Kidney (tissue), 14 donors: ENCODE measurements around the gene POMGNT2. TPM values are rescaled to one million over a fixed set of nuclear protein-coding genes. Genes with fewer than 3 reads are reported as not detected.

ENCODE experiments used
- DNase-seq, 5 donors: peaks; one replicate each; pipeline ENCODE4 v3.0.0-alpha.2; 2013 to 2020
- FAIRE-seq: peaks from 2 replicates; lab custom pipeline; 2012; peaks lifted over from hg19 to GRCh38; lab: Jason Lieb, UNC
- H3K27ac ChIP-seq, 2 donors: one replicate each; pipeline ENCODE4 v1.7.0; 2013; ENCODE audit warnings: low read depth in 2 of 2, low read length in 2 of 2, inconsistent platforms in 1 of 2
- H3K27me3 ChIP-seq: one replicate; pipeline ENCODE4 v1.7.1; 2013; ENCODE audit warnings: low read length, inconsistent platforms; ENCODE audit not compliant: control insufficient read depth, insufficient read depth
- H3K36me3 ChIP-seq, 3 donors: one replicate each; pipeline versions ENCODE4 v1.7.0 to v1.7.1; 2013; ENCODE audit warnings: low read length in 3 of 3, control low read depth in 1 of 3, inconsistent platforms in 1 of 3; ENCODE audit not compliant: insufficient read depth in 3 of 3, control insufficient read depth in 2 of 3
- H3K4me1 ChIP-seq, 3 donors: one replicate each; pipeline versions ENCODE4 v1.7.0 to v1.7.1; 2013; ENCODE audit warnings: low read length in 3 of 3, inconsistent platforms in 1 of 3, low read depth in 1 of 3; ENCODE audit not compliant: control insufficient read depth in 2 of 3, insufficient read depth in 2 of 3
- H3K4me3 ChIP-seq, 3 donors: one replicate each; pipeline versions ENCODE4 v1.7.0 to v1.8.1; 2013; ENCODE audit warnings: low read length in 3 of 3, control low read depth in 1 of 3, inconsistent platforms in 1 of 3
- H3K9ac ChIP-seq, 3 donors: one replicate each; pipeline versions ENCODE4 v1.7.0 to v1.7.1; 2013; ENCODE audit warnings: low read length in 3 of 3, control low read depth in 1 of 3, inconsistent platforms in 1 of 3
- H3K9me3 ChIP-seq, 3 donors: one replicate each; pipeline versions ENCODE4 v1.7.0 to v1.7.1; 2013; ENCODE audit warnings: low read length in 3 of 3, control low read depth in 1 of 3, inconsistent platforms in 1 of 3; ENCODE audit not compliant: control insufficient read depth in 2 of 3, insufficient read depth in 1 of 3
- intact Hi-C: fragments of 100-400 bp; cut with DNase I; formaldehyde crosslinking; loops from one replicate; pipeline ENCODE4 v1.11.1; 2022
- polyA plus RNA-seq: library from polyadenylated mRNA; stranded (reverse); fragments of 350-450 nt; fragmentation: Illumina TruSeq; extraction: RNeasy Lipid Tissue Mini Kit (QIAGEN cat#74804); gene quantifications from one replicate; pipeline ENCODE4 v1.2.3, GENCODE V29; 2014; ENCODE audit warnings: low read depth, low replicate concordance; ENCODE audit not compliant: insufficient read depth
- total RNA-seq: library from RNA; stranded (reverse); fragmentation: NEBNext Ultra II Directional; extraction: Animal tissue kit (Norgen Biotek cat#: 25700); gene quantifications from one replicate; pipeline ENCODE4 v1.2.1, GENCODE V29; 2021
- TF ChIP-seq, protein P1 (sequence below): IDR thresholded peaks from 3 replicates; pipeline ENCODE4 v1.5.1; 2012; ENCODE audit warnings: mild to moderate bottlenecking, moderate library complexity, borderline replicate concordance; ENCODE audit not compliant: insufficient read depth; ENCODE audit errors: extremely low read depth
- donor health status: control.
- donor health status: control.
- donor health status: control.
- donor health status: control.
- donor health status: control.
- donor health status: DM: yes; HTN: yes; CAD: no.
- donor health status: Normal renal cell carcinoma (clear cell type).

Gene POMGNT2
- total and polyA plus RNA-seq, 2 donors from 2014 or later = 15.4 to 16.0 TPM

DNA sequence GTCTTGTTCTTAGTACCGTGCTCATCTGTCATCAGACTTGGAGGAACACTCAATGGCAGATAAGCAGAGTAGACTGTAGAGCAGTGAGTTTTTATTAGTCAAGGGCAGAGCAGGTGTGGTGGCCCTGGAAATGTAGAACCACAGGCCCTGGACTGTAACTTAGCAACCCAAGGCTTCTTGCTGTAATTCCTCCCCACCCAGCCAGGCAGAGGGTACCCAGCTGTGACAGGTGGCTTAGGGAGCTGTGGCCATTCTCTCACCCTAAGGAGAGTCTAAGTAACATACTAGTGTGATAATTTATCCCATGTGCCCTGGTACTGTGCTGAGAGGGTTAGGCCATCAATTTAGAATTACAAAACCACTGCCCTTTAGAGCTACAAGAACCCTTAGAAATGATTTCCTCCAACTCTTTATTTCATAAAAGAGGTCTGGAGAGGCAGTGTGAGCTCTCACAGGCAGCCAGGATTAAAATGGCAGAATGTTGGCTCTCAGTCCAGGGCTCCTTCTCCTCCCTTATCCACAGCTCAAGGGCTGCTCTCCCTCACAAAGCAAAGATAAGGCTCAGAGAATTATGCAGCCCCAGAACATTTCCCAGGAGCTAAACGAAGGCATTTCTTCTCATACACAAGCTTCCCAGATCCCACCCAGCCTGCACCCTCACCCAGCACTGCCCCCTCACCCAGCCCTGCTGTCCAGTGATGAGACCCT, 3.0 kb downstream of the POMGNT2 start:
- DNase-seq (peak in 3 of 5 donors; percentile 18 to 45 (median 26)), FAIRE-seq (no peak)
- TF ChIP-seq, protein P1, sequence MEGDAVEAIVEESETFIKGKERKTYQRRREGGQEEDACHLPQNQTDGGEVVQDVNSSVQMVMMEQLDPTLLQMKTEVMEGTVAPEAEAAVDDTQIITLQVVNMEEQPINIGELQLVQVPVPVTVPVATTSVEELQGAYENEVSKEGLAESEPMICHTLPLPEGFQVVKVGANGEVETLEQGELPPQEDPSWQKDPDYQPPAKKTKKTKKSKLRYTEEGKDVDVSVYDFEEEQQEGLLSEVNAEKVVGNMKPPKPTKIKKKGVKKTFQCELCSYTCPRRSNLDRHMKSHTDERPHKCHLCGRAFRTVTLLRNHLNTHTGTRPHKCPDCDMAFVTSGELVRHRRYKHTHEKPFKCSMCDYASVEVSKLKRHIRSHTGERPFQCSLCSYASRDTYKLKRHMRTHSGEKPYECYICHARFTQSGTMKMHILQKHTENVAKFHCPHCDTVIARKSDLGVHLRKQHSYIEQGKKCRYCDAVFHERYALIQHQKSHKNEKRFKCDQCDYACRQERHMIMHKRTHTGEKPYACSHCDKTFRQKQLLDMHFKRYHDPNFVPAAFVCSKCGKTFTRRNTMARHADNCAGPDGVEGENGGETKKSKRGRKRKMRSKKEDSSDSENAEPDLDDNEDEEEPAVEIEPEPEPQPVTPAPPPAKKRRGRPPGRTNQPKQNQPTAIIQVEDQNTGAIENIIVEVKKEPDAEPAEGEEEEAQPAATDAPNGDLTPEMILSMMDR = no peak
- Histone ChIP-seq H3K9me3 (no peaks in the 10 kb centered on the region), H3K4me3 (no peak overlapping the region), H3K27me3 (no peaks in the 10 kb centered on the region), H3K9ac (no peak overlapping the region), H3K4me1 (peaks cover 0 to 9% (median 8%) of the 10 kb centered on the region in 3 donors), H3K36me3 (no peaks in the 10 kb centered on the region), H3K27ac (no peak overlapping the region)
- intact Hi-C loops = no loop called here

DNA sequence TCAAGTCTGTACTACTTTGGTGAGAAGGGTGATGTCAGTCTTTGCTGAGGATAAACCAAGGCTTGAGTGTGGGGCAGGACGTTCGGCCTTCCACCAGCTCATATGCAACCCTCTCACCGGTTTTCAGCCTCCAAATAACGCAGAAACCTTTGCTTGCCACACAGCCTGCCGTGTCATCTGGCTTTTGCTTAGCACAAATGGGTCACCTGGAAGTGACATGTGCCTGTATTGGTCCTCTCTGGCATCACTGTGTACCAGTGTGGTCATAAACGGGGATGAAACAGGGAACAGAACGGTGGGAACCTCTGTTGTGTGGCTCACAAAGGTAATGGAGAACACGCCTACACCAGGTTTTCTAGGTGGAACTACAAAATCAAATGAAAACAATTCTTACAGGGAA, 7.1 kb downstream of the POMGNT2 start:
- intact Hi-C loops = no loop called here
- Histone ChIP-seq H3K4me3 (no peak overlapping the region), H3K36me3 (no peaks in the 10 kb centered on the region), H3K9me3 (no peaks in the 10 kb centered on the region), H3K4me1 (no peaks in the 10 kb centered on the region), H3K9ac (no peak overlapping the region), H3K27me3 (no peaks in the 10 kb centered on the region), H3K27ac (no peak overlapping the region)
- DNase-seq = no peak
- TF ChIP-seq, protein P1 = no peak
- FAIRE-seq = no peak

DNA sequence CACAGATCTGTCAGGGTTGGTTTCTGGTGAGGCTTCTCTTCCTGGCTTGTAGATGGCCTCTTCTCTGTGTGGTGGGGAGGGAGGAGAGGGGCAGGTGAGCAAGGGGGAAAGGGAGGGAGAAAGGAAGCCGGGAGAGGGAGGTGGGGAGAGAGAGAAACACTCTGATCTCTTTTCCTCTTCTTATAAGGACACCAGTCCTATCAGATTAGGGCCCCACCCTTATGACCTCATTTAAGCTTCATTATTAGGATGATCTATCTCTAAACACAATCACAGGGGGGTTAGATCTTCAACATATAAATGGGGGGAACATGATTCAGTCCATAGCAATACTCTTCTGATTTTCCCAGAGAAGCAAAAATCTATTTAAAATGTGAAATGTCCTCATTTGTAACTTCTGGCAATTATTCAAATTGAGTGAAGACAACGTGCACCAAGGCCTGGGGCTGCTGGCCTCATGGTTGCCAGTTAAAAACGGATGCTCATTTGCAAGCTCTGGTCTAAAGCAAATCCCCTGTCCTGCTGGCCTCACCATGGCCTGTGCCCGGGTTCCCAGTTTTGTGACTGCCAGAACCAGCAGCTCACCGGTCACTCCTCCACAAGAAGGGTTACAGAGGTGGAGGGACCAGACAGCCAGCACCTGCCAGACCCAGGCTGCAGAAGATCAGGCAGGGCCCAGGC, 8.3 kb downstream of the POMGNT2 start:
- no peak overlapping the region for H3K27ac ChIP-seq
- no peaks in the 10 kb centered on the region for H3K4me1 ChIP-seq
- no peaks in the 10 kb centered on the region for H3K36me3 ChIP-seq
- H3K4me3 ChIP-seq = no peak overlapping the region
- no peaks in the 10 kb centered on the region for H3K9me3 ChIP-seq
- peak in 2 of 5 donors; percentile 1 to 3 for DNase-seq
- intact Hi-C loops = no loop called here
- H3K9ac ChIP-seq = no peak overlapping the region
- no peaks in the 10 kb centered on the region for H3K27me3 ChIP-seq
- TF ChIP-seq, protein P1 = no peak
- FAIRE-seq = no peak
